HPDE6-E6E7 (cell line): ENCODE results near the gene PCDHA13.
"Not testable (repeated sequence)": the region's sequence is repeated elsewhere in the genome, so short reads cannot be mapped to it uniquely, and the experiment has no call there.

Experiments used
- DNase-seq: peaks from one replicate; pipeline ENCODE4 v3.0.0; 2011; ENCODE audit warnings: missing footprints; ENCODE audit errors: extremely low spot score

The PCDHA13 gene

GRCh38 chr5:140870221-140871201, 11.4 kb upstream of the PCDHA13 start:
- DNase-seq = no peak

DNA sequence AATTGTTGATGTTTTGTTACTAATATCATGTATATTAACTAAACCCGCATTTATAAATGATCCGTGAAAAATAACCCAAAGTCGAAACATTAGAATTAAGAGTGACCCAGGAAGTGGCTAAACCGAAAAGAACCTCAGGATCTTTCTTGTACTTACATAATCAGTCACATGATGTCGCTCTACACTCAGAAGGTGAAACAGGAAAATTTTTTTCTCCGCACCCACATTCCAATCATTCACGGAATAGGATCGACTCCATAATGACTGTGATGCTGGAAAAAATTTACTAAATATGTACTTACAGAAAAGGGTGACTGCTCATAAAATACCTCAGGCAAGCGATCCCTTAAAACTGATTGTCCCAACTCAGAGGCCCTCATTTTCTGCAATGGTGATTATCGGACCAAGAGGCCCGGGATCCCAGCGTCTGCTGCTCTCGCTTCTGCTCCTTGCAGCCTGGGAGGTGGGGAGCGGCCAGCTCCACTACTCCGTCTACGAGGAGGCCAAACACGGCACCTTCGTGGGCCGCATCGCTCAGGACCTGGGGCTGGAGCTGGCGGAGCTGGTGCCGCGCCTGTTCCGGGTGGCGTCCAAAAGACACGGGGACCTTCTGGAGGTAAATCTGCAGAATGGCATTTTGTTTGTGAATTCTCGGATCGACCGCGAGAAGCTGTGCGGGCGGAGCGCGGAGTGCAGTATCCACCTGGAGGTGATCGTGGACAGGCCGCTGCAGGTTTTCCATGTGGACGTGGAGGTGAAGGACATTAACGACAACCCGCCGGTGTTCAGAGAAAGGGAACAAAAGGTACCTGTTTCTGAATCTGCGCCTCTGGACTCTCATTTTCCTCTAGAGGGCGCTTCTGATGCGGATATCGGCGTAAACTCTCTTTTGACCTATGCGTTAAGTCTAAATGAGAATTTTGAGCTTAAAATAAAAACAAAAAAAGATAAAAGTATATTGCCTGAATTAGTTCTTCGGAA, 6.5 kb upstream of the PCDHA13 start, which contains the start of gene PCDHA12:
Gene PCDHA12, plus strand, starts transcription at position 224 of the 981 bp plus-strand sequence. Its CDS starts 165 bp downstream, at position 389.
- DNase-seq = peak; percentile 43

GRCh38 chr5:140876541-140877261, 5.2 kb upstream of the PCDHA13 start:
- not testable (repeated sequence) for DNase-seq

- no peak for DNase-seq
Measured at GRCh38 chr5:140877262-140877581, 4.7 kb upstream of the PCDHA13 start.

DNA sequence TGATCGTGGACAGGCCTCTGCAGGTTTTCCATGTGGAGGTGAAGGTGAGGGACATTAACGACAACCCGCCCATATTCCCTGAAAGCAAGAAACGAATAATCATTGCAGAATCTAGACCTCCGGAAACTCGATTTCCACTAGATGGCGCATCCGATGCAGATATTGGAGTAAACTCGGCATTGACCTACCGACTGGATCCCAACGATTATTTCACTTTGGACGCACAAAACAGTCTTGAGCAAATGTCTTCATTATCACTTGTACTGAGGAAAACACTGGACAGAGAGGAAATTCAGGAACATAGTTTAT, 621 bp downstream of the PCDHA13 start:
- DNase-seq = no peak

DNA sequence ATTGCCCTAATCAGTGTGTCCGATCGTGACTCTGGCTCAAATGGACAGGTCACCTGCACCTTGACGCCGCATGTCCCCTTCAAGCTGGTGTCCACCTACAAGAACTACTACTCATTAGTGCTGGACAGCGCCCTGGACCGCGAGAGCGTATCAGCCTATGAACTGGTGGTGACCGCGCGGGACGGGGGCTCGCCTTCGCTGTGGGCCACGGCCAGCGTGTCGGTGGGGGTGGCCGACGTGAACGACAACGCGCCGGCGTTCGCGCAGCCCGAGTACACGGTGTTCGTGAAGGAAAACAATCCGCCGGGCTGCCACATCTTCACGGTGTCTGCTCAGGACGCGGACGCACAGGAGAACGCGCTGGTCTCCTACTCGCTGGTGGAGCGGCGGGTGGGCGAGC, 1.4 kb downstream of the PCDHA13 start:
- DNase-seq = no peak

- DNase-seq = no peak
Measured at GRCh38 chr5:140883927-140884697, 2.2 kb downstream of the PCDHA13 start.

- no peak for DNase-seq
Measured at GRCh38 chr5:140916325-140916724, 34.4 kb downstream of the PCDHA13 start.

DNA sequence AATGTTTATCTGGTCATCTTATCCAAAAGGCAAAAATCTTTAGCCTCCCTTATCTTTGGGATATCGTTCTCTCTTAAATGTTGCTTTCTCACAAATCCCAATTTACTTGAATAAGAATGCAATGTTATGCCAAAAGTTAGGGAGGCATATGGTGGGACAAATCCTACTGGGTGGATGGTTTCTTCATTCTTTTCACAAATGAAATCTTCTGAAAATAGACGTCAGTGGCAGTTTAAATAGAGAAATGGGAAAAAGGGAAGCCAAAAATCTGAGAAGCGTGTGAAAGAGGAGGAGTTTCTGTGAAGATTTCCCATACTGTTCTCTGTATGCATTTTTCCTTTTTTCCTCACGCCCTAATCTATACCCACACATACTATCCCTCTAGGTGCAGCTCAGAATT, 41.7 kb downstream of the PCDHA13 start:
- no peak for DNase-seq

GRCh38 chr5:140925806-140926442, 44.0 kb downstream of the PCDHA13 start, which contains the start of gene PCDHAC1:
TSS of gene PCDHAC1 (plus strand) at chr5:140926299. CDS start at chr5:140926893, 594 bp downstream.
- peak; percentile 40 for DNase-seq

DNA sequence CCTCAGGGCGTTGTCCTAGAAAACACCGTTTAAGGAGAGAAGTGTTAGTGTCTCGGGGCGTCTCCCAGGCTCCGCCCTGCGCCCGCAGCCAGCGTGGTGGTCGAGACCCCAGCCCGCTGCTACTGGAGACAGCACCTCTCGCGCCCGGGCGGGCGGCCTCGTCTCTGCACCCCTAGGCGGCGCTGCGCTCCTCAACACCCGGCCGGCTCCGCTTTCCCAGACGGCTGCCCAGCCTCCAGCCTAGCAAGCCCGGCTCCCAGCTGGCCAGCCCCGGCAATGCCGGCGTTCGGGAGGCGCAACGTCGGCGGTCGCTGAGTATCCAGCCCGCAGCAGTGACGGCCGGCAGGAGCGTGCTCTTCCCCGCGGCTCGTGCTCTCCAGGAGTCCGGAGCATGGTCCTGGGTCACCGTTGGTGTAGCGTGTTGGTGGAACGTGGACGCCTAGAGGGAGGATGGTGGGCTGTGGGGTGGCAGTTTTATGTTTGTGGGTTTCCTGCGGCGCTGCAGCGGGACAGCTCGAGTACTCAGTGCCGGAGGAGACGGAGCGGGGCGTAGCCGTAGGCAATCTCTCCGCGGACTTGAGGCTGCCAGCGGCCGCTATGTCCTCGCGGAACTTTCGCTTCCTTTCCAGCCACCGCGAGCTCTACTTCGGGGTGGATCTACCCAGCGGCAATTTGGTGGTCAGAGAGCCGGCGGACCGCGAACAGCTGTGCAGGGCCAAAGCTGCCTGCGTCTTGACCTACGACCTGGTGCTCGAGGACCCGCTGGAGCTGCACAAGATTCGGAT, 44.7 kb downstream of the PCDHA13 start:
- DNase-seq = peak; percentile 79

GRCh38 chr5:140927228-140927573, 45.3 kb downstream of the PCDHA13 start:
- peak; percentile 20 for DNase-seq
